Skeletal muscle cell (primary cell): ENCODE data around the gene IL18.
"Not testable (repeated sequence)": the region's sequence is repeated elsewhere in the genome, so short reads cannot be mapped to it uniquely, and the experiment has no call there.

Experiments used
- DNase-seq: peaks from one replicate; pipeline ENCODE4 v3.0.0-alpha.2; 2010; ENCODE audit warnings: low read depth
- H3K4me3 ChIP-seq: 2 replicates; pipeline ENCODE4 v1.5.1; 2011; ENCODE audit warnings: low read depth, mild to moderate bottlenecking, control low read depth, low read length, moderate library complexity

The IL18 gene

GRCh38 chr11:112129656-112130055 lies 34.2 kb downstream of the IL18 start:
- H3K4me3 ChIP-seq = no peak overlapping the region
- no peak for DNase-seq

DNA sequence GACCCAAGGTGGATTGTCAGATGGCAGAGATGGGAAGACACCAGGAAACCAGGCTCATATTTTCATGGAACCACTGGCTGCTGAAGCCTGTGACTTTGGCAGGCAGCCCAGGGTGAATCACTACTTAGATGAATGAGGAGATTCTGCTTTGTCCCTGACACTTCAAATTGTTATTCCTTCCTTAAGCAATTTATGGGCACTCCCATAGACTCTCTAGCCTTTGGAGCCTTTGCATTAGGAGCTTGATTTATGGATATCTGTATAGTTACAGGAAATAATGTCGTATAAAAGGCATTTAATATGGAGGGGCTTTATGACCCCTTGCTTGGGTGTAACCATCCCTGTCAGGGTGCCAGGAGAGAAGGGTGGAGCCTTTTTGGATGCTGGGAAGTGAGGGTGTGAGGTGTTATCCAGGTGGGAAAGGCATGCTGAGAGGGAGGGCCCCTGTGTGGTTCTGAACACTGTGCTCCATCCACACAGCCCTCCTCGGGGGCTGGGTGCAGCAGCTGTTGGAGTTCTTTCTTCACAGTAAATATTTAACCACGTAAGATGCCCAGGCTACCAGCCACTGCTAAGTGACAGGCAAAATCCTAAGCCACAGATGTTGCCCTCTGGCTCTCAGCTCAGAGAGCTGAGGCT lies 35.3 kb downstream of the IL18 start:
- no peak overlapping the region for H3K4me3 ChIP-seq
- DNase-seq = peak; percentile 65

GRCh38 chr11:112127056-112127455 lies 36.8 kb downstream of the IL18 start:
- DNase-seq = no peak
- H3K4me3 ChIP-seq = no peak overlapping the region

GRCh38 chr11:112123129-112123528 lies 40.8 kb downstream of the IL18 start:
- H3K4me3 ChIP-seq = no peak overlapping the region
- no peak for DNase-seq

DNA sequence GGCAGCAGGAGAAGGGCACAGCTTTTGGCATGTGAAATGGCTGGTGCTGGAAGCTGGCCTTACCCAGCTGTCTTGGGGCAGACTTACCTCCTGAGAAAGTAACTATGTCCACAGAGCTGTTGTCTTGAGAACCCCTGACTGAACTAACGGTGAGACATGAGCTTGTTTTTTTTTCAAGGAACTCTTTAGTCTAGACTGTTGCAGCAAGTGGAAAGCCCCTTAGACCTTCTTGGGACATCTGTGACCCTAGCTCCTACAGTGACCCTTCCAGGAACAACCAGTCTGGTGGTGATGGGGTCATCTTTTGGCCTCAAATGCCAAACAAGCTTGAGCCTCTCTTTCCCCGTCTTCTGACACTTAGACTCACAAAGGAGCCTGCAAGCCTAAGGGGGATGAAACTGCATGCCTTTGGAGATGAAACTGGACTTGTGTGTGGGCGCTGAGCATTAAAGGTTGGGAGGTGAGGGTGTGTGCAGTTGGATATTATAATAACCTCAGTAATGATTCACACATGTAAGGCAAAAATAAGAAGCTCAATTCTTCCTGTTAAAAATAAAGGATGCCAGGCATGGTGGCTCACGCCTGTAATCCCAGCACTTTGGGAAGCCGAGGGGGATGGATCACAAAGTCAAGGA lies 41.8 kb downstream of the IL18 start:
- no peak for DNase-seq
- H3K4me3 ChIP-seq = no peak overlapping the region

- H3K4me3 ChIP-seq = no peak overlapping the region
- DNase-seq = no peak
These were observed 45.7 kb downstream of the IL18 start for GRCh38 chr11:112118176-112118575.

DNA sequence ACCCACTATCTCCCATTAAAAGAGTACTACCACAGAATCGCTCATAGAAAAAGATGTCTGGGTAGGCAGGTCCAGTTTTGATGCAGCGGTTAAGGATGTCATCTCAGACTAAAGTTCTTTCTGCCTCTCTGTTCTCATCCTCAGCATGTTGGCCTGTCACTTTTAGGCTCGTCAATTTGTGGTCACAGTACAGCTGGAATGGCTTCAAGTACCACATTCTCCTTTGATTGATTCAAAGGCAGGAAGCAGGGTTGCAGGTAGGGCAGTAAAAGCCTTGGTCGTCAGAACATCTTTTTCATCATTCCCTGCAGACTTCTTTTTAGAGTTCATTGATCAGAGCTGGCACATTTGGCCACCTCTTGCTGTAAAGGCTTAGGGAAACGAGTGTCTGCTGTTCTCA lies 48.5 kb downstream of the IL18 start:
- DNase-seq = no peak

DNA sequence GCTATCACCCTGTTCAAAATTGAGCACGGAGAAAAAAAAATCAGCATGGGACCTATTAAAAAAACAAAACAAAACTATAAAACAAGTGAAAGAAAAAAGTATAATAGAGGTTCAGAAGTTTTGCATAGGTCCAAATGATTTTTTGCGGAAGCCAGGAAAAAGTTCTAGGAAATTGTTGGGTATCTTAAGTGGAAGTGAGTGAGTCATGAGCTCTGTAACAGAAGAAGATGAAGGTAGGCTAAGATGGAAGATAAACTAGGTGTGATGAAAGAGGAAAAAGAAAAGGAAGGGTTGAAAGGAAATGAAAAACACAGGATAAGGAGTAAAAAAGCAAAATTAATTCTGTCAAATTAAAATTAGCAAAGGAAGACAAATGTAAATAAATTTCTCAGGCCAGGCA lies 49.4 kb downstream of the IL18 start:
- H3K4me3 ChIP-seq = no peak overlapping the region
- no peak for DNase-seq

More for the DNA sequence above, 48.5 kb downstream of the IL18 start:
- H3K4me3 ChIP-seq = no peak overlapping the region

- DNase-seq = peak; percentile 16
- H3K4me3 ChIP-seq = no peak overlapping the region
These were observed 50.1 kb downstream of the IL18 start for GRCh38 chr11:112113539-112114457.

DNA sequence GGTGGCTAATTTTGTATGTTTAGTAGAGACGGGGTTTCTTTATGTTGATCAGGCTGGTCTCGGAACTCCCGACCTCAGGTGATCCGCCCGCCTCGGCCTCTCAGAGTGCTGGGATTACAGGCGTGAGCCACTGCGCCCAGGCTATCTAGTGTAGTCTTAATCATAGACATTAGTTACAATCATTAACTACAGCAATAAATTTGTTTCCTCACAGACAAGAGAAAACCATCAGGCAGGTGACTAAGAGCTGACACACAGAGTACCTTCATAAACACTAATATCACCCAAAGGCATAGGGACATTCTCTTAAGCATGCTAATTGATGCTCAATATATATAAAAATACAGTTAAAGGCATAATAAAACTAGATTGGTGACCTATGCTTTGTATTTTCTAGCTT lies 57.8 kb downstream of the IL18 start:
- no peak for DNase-seq

GRCh38 chr11:112103446-112103845 lies 60.4 kb downstream of the IL18 start:
- no peak overlapping the region for H3K4me3 ChIP-seq
- no peak for DNase-seq

More for the DNA sequence above, 57.8 kb downstream of the IL18 start:
- no peak overlapping the region for H3K4me3 ChIP-seq

DNA sequence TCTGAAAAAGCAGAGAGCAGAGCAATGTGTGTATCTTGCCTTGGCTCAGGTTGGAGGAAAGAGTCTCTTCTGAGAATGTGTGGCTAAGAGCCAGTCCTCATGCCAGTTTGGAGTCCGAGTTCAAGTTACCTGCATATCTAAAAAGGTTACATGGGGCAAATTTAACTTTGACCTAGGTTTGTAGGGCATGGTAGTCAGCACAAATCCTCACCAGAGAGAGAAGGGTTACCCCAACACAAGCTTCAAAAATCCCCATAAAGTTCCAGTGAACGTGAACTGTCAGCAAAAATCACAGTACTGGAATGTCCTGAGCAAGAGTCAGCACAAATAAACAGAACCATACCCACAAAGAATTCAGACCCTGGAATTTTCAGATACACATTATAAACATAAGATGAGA lies 63.4 kb downstream of the IL18 start:
- DNase-seq = no peak
- H3K4me3 ChIP-seq = no peak overlapping the region

GRCh38 chr11:112097734-112098528 lies 66.0 kb downstream of the IL18 start:
- DNase-seq = no peak

DNA sequence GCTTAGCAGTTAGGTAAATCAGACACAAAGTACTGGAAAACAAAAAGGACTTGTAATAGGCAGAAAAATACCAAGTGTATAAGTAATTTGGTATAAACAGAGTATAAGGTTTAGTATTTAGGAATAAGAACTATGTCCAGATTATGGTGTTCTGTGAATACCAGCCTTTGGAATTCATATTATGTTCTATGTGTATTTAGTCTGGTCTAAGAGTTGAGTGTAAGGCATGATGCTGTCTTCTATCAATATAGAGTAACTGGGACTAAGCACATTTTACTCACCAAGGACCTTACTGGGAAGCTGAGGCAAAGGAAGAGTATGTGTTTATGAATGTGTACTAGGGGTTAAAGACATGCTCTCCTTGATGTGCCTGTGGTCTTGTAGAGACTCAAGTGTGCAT lies 67.7 kb downstream of the IL18 start:
- no peak overlapping the region for H3K4me3 ChIP-seq
- DNase-seq = no peak

More at GRCh38 chr11:112097734-112098528, 66.0 kb downstream of the IL18 start:
- no peak overlapping the region for H3K4me3 ChIP-seq

DNA sequence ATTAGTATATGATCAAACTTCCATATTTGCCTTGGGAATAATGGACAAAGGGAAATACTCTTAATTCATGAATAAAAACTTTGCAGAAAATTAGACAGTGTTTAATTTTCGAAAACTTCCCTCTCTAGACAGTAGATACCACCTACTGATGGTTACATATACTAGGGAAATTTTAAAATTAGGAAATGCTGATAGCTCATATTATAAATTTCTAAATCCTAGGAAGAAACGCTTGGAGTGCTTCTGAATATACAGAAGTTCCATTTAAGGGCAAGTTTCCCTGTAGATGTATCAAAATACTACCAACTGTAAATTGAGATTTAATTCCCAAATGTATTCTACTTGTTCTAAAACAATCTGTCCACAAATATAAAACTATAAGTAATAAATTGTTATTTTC lies 68.6 kb downstream of the IL18 start:
- DNase-seq, H3K4me3 ChIP-seq: not testable (repeated sequence)
